DLD1 (cell line): ENCODE results near the gene FMNL3.
"Not testable (repeated sequence)": the region's sequence is repeated elsewhere in the genome, so short reads cannot be mapped to it uniquely, and the experiment has no call there.

Experiments
- in situ Hi-C: cut with HindIII; loops from 2 replicates; pipeline ENCODE4 v1.10.0; 2017; ENCODE audit warnings: low sequenced_read_pairs

Gene FMNL3

GRCh38 chr12:49633703-49634345 lies 73.4 kb downstream of the FMNL3 start:
- in situ Hi-C loops, result no loop called here

DNA sequence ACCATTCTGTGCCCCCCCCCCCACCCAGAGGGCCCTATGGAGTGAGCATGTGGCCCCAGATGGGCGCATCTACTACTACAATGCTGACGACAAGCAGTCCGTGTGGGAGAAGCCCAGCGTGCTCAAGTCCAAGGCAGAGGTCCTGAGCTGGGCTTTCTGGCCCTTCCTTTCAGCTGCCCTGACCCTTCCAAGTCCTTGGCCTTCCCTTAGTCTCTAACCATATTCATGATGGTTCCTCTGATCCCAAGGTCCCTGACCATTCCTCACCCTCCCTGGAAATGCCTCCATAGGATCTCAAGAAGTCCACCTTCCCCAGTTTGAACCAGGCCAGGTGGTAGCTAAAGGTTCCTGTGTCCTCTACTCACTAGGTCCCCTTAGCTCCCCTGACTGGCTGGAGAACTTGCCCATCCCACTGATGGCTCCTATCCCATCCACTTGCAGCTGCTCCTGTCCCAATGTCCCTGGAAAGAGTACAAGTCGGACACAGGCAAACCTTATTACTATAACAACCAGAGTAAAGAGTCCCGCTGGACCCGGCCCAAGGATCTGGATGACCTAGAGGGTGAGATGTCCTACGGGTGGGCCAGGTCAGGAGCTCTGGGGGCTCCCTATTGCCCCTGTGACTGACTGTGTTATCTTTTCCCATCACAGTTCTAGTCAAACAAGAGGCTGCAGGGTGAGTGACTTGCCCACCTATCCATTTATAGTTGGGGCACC lies 74.1 kb downstream of the FMNL3 start:
- in situ Hi-C loops, result no loop called here

DNA sequence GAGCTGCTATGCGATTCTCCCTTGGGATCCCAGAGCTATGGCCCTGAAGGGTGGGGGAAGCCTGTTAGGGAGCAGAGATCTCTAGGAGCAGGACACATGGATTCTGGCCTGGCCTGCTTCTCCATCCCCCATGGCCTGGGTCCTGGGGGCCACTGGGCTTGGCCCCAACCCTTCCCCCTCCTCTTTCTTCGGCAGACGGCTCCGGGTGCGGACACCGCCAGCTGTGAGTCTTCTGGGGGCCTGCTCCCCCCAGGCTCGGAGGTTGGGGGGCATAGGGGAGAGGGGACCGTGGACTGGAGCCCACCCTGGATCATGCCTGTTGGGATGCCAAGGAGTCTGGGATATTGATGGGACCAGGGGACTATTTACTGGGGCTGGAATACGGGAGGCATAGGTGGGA lies 74.8 kb downstream of the FMNL3 start:
- in situ Hi-C loops, result no loop called here

- in situ Hi-C loops, result no loop called here
Observed at GRCh38 chr12:49631336-49631907, 75.8 kb downstream of the FMNL3 start.

GRCh38 chr12:49627752-49628360 lies 79.3 kb downstream of the FMNL3 start:
- in situ Hi-C loops, result no loop called here

GRCh38 chr12:49626836-49627235 lies 80.4 kb downstream of the FMNL3 start:
- in situ Hi-C loops, result no loop called here

DNA sequence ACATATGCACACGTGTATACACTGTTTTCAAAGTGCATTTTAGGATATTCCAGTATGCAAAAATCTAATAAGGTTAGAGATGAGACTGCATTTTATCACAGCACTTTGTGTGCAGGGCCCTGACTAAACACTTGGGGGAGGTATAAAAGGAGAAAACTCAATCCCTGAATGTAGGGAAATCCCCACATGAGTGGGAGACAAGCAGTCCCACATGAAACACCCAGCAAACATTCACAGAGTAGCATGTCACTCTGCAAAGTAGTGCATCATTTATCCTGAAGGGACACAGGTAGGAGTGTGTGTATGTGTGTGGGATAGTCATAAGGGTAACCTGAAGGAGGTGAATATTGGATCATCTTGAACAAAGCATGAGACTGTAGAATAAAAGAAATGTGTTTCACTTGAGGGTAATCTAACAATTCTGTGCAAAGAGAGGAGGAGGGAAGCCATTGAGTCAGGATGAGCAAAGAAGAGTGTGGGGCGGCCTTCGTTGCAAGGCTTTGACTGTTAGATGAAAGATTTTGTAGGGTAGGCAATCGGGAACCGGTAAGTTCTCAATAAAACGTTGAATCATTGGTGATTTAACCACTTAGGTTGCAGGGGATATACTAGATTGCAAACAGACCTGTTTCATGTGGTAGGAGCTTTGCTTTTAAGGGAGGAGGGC lies 80.9 kb downstream of the FMNL3 start:
- in situ Hi-C loops, result no loop called here

- in situ Hi-C loops, result no loop called here
Observed at GRCh38 chr12:49624921-49625577, 82.2 kb downstream of the FMNL3 start.

DNA sequence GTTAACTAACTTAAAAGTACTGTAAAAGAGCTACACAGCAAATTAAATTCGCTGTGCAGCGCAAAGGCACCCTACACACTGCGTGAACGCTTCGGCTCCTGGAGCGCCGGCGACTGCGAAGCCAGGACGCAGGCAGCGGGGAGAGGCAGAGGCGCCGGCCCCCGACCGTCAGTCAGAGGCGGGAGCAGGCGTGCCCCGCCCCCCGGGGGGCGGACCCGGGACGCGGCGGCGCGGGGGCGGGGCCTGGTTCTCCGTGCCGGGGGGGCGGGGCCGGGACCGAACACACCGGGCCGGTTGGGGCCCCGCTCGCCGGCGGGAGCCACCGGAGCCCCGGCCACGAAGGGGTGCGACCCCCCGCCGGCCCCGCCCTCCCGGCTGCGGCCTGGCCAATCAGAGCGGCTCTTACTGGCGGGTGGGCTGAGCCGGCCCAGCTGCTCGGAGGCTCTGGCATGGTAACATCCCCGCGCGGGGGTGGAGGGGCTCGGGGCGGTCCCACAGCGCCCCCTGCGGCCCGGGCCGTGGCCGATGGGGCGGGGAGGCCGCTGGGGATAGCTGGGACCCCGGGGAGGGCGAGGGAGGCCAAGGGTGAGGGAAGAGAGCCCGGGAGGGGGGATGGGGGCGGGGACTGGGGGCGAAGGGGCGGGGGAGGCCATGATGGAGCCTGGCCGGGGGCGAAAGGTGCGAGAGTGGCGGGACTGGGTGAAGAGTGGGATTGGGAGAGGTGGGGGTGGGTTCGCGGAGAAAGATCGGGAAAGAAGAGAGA lies 83.9 kb downstream of the FMNL3 start, which contains the start of gene PRPF40B:
Gene PRPF40B (plus strand): TSS at position 420 of the 763 bp plus-strand sequence. CDS start 30 bp downstream, at position 450.
- in situ Hi-C loops, result no loop called here

GRCh38 chr12:49622501-49623141 lies 84.6 kb downstream of the FMNL3 start:
- in situ Hi-C loops, result no loop called here

- in situ Hi-C loops, result no loop called here
Observed at GRCh38 chr12:49621651-49622500, 85.3 kb downstream of the FMNL3 start.

DNA sequence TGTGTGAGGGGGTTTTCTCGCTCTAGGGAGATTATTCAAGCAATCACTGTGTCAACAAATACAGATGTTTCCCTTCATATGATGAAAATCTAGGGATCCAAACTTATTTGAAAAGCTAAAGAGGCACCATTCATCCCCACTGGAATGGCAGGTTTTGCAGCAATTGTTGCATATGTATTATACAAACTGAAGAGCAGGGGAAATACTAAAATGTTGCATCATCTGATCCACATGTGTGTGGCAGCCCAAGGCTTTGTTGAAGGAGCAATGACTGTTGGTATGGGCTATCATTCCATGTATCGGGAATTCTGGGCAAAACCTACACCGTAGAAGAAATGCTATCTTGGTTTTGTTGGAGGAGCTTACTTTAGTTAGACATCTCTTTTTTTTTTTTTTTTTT lies 87.9 kb downstream of the FMNL3 start:
- in situ Hi-C loops, result no loop called here

GRCh38 chr12:49618576-49618975 lies 88.6 kb downstream of the FMNL3 start:
- in situ Hi-C loops, result no loop called here

- in situ Hi-C loops, result no loop called here
Observed at GRCh38 chr12:49616533-49617219, 90.5 kb downstream of the FMNL3 start.

DNA sequence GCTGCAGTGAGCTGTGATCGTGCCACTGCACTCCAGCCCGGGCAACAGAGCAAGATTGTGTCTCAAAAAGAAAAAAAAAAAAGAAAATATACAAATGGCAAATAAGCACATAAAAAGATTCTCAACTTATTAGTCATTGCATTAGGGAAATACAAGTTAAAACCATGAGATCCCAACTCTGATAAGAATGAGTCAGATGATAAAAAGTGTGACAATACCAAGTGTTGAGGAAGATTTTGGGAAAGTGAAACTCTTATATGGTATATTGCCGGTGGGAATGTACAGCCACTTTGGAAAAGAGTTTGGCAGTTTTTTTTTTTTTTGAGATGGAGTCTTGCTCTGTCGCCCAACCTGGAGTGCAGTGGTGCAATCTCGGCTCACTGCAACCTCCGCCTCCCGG lies 91.5 kb downstream of the FMNL3 start:
- in situ Hi-C loops, result no loop called here

DNA sequence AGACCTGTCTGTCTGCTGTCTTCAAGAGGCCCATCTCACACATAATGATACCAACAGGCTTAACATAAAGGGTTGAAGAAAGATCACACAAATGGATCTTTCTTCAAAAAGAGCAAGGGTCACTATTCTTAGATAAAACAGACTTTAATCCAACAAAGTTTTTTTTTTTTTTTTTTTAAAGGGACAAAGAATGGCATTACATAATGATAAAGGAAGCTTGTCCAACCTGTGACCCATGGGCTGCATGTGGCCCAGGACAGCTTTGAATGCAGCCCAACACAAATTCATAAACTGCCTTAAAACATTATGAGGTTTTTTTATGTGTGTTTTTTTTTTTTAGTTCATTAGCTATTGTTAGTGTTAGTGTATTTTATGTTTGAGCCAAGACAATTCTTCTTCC lies 95.0 kb downstream of the FMNL3 start:
- in situ Hi-C loops, result no loop called here

DNA sequence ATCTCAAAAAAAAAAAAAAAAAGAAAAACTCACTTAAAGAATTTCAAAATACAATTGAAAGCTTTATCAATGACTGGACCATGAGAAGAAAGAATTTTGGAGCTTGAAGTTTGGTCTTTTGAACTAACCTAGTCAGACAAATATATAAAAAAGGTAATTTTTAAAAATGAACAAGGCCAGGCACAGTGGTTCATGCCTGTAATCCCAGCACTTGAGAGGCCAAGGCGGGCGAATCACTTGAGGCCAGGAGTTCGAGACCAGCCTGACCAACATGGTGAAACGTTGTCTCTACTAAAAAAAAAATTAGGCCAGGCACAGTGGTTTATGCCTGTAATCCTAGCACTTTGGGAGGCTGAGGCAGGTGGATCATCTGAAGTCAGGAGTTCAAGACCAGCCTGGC lies 96.4 kb downstream of the FMNL3 start:
- in situ Hi-C loops, result not testable (repeated sequence)

DNA sequence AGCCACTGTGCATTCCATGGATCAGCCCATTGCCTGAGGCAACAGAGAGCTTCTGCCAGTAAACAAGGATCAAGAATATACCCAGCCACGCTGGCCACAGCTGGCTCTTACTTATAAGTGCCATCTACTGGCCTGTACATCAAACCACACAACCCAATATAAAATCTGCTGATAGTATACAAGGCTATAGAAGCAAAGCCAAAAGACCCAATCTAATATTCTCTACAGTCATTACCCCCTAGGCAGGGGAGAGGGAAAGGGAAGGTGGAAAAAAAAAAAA lies 97.4 kb downstream of the FMNL3 start:
- in situ Hi-C loops, result no loop called here
